Stimulated activated CD4-positive, alpha-beta T cell treated with anti-CD3 and anti-CD28 coated beads, Interleukin-15, amount 100 ng/mL, for 48 hours (primary cell): Measurements from ENCODE around the gene ASF1B.
"Not testable (repeated sequence)": the region's sequence is repeated elsewhere in the genome, so short reads cannot be mapped to it uniquely, and the experiment has no call there.

Experiments used
- DNase-seq, 2 donors: peaks; one replicate each; pipeline ENCODE4 v3.0.0-alpha.2; 2020; ENCODE audit warnings: low read depth in 2 of 2

The ASF1B gene

GRCh38 chr19:14160017-14160703, 23.8 kb upstream of the ASF1B start:
- no peak for DNase-seq

- no peak for DNase-seq
Observed at GRCh38 chr19:14159059-14159458, 22.7 kb upstream of the ASF1B start.

GRCh38 chr19:14158276-14159023, 22.1 kb upstream of the ASF1B start:
- no peak for DNase-seq

GRCh38 chr19:14156971-14157717, 20.8 kb upstream of the ASF1B start:
- DNase-seq = no peak

GRCh38 chr19:14156122-14156521, 19.7 kb upstream of the ASF1B start:
- DNase-seq = no peak

GRCh38 chr19:14155371-14155770, 19.0 kb upstream of the ASF1B start:
- no peak for DNase-seq

GRCh38 chr19:14152713-14153112, 16.3 kb upstream of the ASF1B start:
- no peak for DNase-seq

- DNase-seq = no peak
Observed at GRCh38 chr19:14150770-14151661, 14.6 kb upstream of the ASF1B start.

- no peak for DNase-seq
Observed at GRCh38 chr19:14150041-14150769, 13.8 kb upstream of the ASF1B start.

GRCh38 chr19:14149509-14149994, 13.2 kb upstream of the ASF1B start:
- no peak for DNase-seq

- no peak for DNase-seq
Observed at GRCh38 chr19:14148751-14149410, 12.5 kb upstream of the ASF1B start.

- no peak for DNase-seq
Observed at GRCh38 chr19:14147797-14148605, 11.6 kb upstream of the ASF1B start.

- no peak for DNase-seq
Observed at GRCh38 chr19:14146789-14147216, 10.4 kb upstream of the ASF1B start.

GRCh38 chr19:14146169-14146568, 9.8 kb upstream of the ASF1B start:
- DNase-seq = not testable (repeated sequence)

- DNase-seq = no peak
Observed at GRCh38 chr19:14145381-14145780, 9.0 kb upstream of the ASF1B start.

- DNase-seq = no peak
Observed at GRCh38 chr19:14142262-14143190, 6.1 kb upstream of the ASF1B start.

GRCh38 chr19:14141041-14141440, 4.7 kb upstream of the ASF1B start:
- no peak for DNase-seq

- DNase-seq = no peak
Observed at GRCh38 chr19:14139944-14140343, 3.6 kb upstream of the ASF1B start.
